GM12865 (cell line): ENCODE data around the gene BRINP1.

Experiments used
- DNase-seq: peaks from one replicate; pipeline ENCODE4 v3.0.0; 2010; ENCODE audit warnings: low read depth
- H3K4me3 ChIP-seq: 2 replicates; pipeline ENCODE4 v1.5.1; 2011; ENCODE audit warnings: mild to moderate bottlenecking, low read depth, low read length, control low read depth
- CTCF ChIP-seq: IDR thresholded peaks from 2 replicates; pipeline ENCODE4 v1.5.1; 2011; ENCODE audit warnings: low read length, control low read depth, low read depth, inconsistent platforms; ENCODE audit not compliant: insufficient read depth; ENCODE audit errors: missing control alignments

The BRINP1 gene, protein sequence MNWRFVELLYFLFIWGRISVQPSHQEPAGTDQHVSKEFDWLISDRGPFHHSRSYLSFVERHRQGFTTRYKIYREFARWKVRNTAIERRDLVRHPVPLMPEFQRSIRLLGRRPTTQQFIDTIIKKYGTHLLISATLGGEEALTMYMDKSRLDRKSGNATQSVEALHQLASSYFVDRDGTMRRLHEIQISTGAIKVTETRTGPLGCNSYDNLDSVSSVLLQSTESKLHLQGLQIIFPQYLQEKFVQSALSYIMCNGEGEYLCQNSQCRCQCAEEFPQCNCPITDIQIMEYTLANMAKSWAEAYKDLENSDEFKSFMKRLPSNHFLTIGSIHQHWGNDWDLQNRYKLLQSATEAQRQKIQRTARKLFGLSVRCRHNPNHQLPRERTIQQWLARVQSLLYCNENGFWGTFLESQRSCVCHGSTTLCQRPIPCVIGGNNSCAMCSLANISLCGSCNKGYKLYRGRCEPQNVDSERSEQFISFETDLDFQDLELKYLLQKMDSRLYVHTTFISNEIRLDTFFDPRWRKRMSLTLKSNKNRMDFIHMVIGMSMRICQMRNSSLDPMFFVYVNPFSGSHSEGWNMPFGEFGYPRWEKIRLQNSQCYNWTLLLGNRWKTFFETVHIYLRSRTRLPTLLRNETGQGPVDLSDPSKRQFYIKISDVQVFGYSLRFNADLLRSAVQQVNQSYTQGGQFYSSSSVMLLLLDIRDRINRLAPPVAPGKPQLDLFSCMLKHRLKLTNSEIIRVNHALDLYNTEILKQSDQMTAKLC

DNA sequence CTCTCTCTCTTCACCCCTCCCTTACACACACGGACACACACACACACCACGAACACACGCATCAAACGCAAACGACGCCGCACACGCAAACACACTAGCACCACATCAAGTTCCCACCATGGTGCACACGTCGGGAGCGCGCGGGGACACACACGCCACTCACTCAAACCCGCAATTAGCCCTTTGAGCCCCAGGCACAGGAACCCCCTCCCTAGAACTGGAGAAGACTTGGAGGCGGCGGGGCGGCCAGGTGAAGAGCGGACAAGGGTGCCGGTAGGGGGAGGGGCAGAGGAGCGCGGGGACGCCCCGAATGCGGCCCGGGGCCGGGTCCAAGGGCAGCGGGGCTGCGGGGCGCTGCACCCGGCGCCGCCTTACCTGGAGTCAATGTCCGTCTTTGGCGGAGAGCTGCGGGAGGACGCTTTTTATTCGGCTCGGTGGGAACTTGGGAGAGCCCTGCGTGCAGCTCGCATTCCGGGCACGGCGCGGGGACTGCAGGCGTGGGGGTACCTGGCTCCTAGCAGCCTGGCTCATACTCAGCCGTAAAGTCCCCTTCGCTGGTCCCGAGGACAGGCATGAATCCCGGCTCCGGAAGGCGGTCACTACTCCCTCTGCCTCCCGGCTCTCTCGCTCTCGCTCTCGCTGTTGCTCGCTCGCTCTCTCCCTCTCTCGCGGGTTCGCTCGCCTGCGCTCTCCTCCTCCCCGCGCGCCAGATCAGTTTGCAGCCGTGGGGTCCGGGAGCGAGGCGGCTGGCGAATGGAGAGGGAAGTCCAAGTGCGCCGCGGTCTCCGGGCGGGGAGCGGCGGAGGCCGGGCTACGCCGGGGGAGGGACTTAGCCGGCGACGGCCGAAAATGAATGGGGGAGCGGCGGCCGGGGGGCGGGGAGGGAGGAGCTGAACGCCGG is at the start of gene BRINP1:
BRINP1 (minus strand) TSS at position 755 of the 901 bp plus-strand sequence. CDS start 56,080 bp downstream, outside the sequence.
- DNase-seq, result no peak
- no peak within 1 kb of the TSS for H3K4me3 ChIP-seq
- no peak for TF ChIP-seq CTCF

- no peak for DNase-seq
- TF ChIP-seq CTCF, result no peak
- no peak overlapping the region for H3K4me3 ChIP-seq
These were observed 49.5 kb upstream of the BRINP1 start for GRCh38 chr9:119418721-119419120.

DNA sequence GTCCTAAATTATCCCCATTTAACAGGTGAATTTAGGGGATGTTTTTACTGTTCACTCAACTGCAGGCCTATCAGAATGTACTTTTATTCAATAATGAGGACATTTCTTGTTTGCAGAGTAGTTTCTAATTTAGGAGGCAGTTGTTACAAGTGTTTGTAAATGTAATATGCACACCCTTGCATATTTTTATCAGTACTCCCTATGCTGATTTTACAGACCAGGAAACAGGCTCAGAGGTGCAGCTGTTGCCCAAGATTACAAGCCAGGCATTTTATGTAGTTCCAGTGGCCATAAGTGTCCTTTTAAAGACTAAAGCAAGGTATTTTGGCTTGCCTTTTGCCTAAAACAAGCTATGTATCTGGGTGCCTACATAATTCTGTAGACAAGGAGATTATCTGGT is 47.6 kb upstream of the BRINP1 start:
- no peak for DNase-seq
- no peak for TF ChIP-seq CTCF

DNA sequence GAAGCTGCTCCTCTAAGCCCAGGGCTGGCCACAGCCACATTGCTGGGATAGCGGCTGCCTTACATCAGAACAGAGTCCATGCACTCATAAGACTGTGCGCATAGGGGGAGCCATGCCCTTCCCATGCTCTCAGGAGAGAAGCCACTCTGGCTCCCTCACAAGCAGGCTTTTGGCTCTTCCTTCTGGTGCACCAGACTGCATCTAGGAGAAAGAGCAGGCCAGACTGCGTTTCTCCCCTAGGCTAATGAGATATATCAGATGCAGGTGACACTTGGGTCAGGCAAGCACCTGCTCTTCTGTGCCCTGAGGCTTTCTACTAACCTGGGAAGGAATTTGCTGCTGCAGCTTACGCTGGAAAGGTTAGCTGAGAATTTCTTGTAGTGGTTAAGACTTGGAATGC is 43.2 kb upstream of the BRINP1 start:
- H3K4me3 ChIP-seq, result no peak overlapping the region
- no peak for DNase-seq
- no peak for TF ChIP-seq CTCF

More for the DNA sequence above, 47.6 kb upstream of the BRINP1 start:
- no peak overlapping the region for H3K4me3 ChIP-seq

GRCh38 chr9:119409552-119409951 is 40.3 kb upstream of the BRINP1 start:
- TF ChIP-seq CTCF, result no peak
- H3K4me3 ChIP-seq, result no peak overlapping the region
- no peak for DNase-seq

DNA sequence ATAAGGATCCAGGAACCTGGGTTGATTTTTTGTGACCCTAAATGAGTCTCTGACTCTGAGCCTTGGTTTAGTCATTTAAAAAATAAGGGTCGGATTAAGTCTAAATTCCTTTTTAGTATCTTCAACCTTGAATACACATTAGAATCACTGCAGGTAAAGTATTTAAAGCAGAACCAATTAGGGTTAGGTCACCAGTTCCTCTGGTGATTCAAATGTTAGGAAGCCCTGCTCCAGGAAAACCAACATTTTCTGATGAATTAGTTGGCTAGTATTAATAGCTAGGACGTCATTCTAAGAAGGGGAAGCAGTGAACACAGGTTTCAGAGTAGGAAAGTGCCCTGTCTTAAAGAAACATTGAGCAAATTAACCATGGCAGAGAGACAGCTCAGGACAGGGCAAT is 31.4 kb upstream of the BRINP1 start:
- TF ChIP-seq CTCF, result no peak
- H3K4me3 ChIP-seq, result no peak overlapping the region
- DNase-seq, result no peak
